ENCODE data around the gene NT5C1A.

NT5C1A gene

DNA sequence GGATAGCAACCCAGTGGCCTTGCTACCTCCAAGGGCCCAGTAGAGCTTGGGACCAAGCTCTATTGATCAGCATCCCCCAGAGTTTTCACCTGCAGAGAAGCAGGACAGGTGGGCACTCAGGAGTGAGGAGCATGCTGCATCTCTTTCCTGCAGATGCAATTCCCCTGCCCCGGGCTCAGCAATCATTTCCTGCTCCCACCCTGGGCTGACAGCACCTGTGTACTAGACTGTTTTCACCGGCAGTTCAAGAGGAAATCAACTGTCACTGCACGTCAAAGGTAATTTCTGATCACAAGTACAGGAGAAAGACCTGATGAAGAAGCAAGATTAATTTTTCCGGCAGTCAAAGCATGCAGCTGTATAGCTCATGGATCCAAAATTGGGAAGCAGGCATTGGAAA lies 8.8 kb upstream of the NT5C1A start:
- DNase-seq (ENCODE audit: low spot score) = no peak
- TF ChIP-seq, protein P1, sequence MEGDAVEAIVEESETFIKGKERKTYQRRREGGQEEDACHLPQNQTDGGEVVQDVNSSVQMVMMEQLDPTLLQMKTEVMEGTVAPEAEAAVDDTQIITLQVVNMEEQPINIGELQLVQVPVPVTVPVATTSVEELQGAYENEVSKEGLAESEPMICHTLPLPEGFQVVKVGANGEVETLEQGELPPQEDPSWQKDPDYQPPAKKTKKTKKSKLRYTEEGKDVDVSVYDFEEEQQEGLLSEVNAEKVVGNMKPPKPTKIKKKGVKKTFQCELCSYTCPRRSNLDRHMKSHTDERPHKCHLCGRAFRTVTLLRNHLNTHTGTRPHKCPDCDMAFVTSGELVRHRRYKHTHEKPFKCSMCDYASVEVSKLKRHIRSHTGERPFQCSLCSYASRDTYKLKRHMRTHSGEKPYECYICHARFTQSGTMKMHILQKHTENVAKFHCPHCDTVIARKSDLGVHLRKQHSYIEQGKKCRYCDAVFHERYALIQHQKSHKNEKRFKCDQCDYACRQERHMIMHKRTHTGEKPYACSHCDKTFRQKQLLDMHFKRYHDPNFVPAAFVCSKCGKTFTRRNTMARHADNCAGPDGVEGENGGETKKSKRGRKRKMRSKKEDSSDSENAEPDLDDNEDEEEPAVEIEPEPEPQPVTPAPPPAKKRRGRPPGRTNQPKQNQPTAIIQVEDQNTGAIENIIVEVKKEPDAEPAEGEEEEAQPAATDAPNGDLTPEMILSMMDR (IDR thresholded peaks at IDR 0.05; ENCODE audit: extremely low read depth, insufficient read depth, missing control alignments) = no peak
- in situ Hi-C loops (cut with MboI; ENCODE audit: low pct_unique_long_range_greater_than_20kb, low sequenced_read_pairs, unreplicated experiment) = no loop called here

DNA sequence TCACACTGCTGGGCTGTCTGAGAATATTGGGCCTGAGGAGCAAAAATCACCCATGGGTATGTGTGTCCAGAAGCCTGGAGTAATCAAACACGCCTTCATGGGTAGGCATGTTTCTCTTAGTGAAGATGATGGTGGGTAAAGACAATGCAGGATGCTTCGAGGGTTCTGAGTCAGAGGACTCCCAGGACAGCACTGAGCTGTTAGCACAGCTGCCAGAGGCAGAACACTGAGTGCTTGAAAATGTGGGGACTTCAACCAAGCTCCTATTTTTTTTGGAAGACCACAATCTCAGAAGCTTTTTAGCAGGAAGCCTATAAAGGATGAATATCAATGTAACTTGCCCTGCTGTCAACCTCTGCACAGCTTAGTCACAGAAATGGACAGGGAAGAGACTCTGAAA lies 7.9 kb upstream of the NT5C1A start:
- TF ChIP-seq, protein P1 (IDR thresholded peaks at IDR 0.05; ENCODE audit: extremely low read depth, insufficient read depth, missing control alignments) = no peak
- in situ Hi-C loops (cut with MboI; ENCODE audit: low pct_unique_long_range_greater_than_20kb, low sequenced_read_pairs, unreplicated experiment) = no loop called here

DNA sequence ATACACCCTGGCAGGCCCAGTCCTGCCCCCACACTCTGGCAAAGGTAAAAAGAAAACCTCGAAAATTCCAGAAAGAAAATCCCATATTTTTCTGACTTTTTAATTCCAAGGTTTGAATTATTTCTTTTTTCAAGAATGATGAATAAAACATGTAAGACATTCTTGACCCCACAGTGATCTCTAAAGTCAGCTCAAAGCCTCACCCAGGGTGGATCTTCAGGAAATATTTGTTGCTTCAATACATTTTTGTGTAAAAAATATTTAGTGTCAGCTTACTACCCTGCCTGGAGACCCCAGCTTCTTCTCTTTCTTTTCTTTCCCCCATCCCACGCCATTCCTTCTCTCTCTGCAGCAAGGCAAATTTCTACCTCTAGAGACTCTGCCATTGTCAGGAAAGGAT lies 7.0 kb upstream of the NT5C1A start:
- TF ChIP-seq, protein P1 (IDR thresholded peaks at IDR 0.05; ENCODE audit: extremely low read depth, insufficient read depth, missing control alignments) = no peak

More for the DNA sequence above, 7.9 kb upstream of the NT5C1A start:
- no peak for DNase-seq (ENCODE audit: low spot score)

DNA sequence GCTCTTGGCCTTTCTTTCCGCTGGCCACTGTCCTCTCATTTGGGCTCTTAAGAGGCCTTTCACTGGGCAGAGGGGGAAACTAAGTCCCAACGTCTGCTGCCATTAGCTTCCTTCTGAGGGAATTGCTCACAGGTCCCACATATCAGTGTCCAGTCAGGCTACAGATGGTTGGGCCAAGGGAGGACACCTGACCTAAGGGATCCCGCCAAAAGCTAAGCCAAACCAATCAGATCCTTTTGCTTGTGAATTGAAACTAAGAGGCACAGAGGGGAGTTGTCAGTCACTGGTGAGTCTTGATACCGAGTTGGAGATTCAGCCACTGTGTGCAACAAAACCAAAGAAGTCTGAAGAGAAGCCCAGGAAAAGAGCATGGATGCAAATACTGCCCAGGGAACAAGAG lies 5.7 kb upstream of the NT5C1A start:
- TF ChIP-seq, protein P1 (IDR thresholded peaks at IDR 0.05; ENCODE audit: extremely low read depth, insufficient read depth, missing control alignments) = no peak
- no peak for DNase-seq (ENCODE audit: low spot score)
- in situ Hi-C loops (cut with MboI; ENCODE audit: low pct_unique_long_range_greater_than_20kb, low sequenced_read_pairs, unreplicated experiment) = no loop called here

More for the DNA sequence above, 7.0 kb upstream of the NT5C1A start:
- in situ Hi-C loops (cut with MboI; ENCODE audit: low pct_unique_long_range_greater_than_20kb, low sequenced_read_pairs, unreplicated experiment) = no loop called here
- no peak for DNase-seq (ENCODE audit: low spot score)

DNA sequence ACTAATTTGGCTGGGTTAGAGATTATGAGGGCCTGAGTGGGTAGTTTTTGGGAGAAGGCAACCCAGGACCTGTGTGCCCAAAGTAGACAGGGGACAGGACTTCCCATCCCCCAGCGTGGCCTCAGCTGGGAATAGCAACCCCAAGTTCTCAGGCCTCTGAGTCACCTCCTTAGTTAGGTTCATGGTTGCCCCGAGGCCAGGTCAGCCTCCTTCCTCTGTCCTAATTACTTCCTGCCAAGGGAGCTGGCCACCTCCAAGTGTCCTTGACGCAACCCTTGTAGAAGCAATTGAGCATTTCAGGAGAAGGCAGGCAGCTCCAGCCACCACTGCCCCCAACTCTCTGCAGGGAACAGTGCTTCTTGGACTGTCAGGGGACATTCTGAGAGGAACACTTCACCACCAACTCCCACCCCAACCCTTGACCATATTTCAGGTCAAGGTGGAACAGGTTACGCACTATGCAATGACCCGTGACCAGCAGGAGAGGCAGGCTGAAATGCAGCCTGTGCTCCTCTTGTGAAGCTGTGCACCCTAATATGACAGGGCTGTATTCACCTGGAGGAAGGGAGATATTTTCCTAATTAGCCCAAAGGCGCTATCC lies 5.1 kb upstream of the NT5C1A start:
- no peak for DNase-seq (ENCODE audit: low spot score)
- in situ Hi-C loops (cut with MboI; ENCODE audit: low pct_unique_long_range_greater_than_20kb, low sequenced_read_pairs, unreplicated experiment) = no loop called here
- TF ChIP-seq, protein P1 (IDR thresholded peaks at IDR 0.05; ENCODE audit: extremely low read depth, insufficient read depth, missing control alignments) = no peak

DNA sequence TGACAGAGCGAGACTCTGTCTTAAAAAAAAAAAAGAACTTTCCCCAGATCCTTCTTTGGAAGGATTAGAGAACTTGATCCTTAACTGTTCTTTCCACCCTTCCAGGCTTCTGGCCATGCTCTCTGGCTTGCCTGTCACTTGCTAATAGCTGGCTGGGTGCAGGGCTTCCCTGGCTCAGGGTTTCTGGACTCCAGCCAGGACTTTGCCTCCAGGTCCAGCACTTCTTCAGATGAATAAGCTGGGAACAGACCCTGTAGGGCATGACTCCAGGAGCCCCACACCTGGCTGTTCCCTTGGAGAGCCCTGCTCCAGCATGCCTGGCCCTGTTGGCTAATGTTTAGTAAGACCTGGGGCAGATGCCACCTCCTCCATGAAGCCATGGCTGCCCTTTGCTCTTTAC lies 3.3 kb upstream of the NT5C1A start:
- no peak for DNase-seq (ENCODE audit: low spot score)
- in situ Hi-C loops (cut with MboI; ENCODE audit: low pct_unique_long_range_greater_than_20kb, low sequenced_read_pairs, unreplicated experiment) = no loop called here
- TF ChIP-seq, protein P1 (IDR thresholded peaks at IDR 0.05; ENCODE audit: extremely low read depth, insufficient read depth, missing control alignments) = no peak
